SIG-M5 treated with dmso at 0.1 percent for 504 hours (cell line): Measurements from ENCODE around the gene VAT1.

ENCODE experiments used
- DNase-seq: peaks from one replicate; lab custom pipeline; 2025; ENCODE audit not compliant: unreplicated experiment; lab: John Stamatoyannopoulos, UW

The VAT1 gene

GRCh38 chr17:43027091-43028032 is 5.2 kb upstream of the VAT1 start:
- no peak for DNase-seq

- no peak for DNase-seq
Observed at GRCh38 chr17:43026595-43026994, 4.4 kb upstream of the VAT1 start.

GRCh38 chr17:43025766-43026537 is 3.8 kb upstream of the VAT1 start:
- DNase-seq = no peak

- no peak for DNase-seq
Observed at GRCh38 chr17:43025290-43025657, 3.1 kb upstream of the VAT1 start.

- peak; percentile 96 for DNase-seq
Observed at GRCh38 chr17:43024407-43025289, 2.5 kb upstream of the VAT1 start, which contains the start of gene RND2. Gene RND2 (plus strand): TSS chr17:43025231. CDS start chr17:43025348, 117 bp downstream.

- peak; percentile 57 for DNase-seq
Observed at GRCh38 chr17:43020789-43021740, 1.1 kb downstream of the VAT1 start.

- no peak for DNase-seq
Observed at GRCh38 chr17:43020030-43020621, 2.1 kb downstream of the VAT1 start.

GRCh38 chr17:43019418-43019817 is 2.8 kb downstream of the VAT1 start:
- peak; percentile 76 for DNase-seq

- DNase-seq = peak; percentile 95
Observed at GRCh38 chr17:43018932-43019331, 3.3 kb downstream of the VAT1 start.

GRCh38 chr17:43018008-43018853 is 4.0 kb downstream of the VAT1 start:
- no peak for DNase-seq

GRCh38 chr17:43016216-43016615 is 6.0 kb downstream of the VAT1 start:
- no peak for DNase-seq

GRCh38 chr17:43015579-43015978 is 6.6 kb downstream of the VAT1 start:
- no peak for DNase-seq

- DNase-seq = no peak
Observed at GRCh38 chr17:43014649-43015542, 7.3 kb downstream of the VAT1 start.

GRCh38 chr17:43014020-43014648 is 8.1 kb downstream of the VAT1 start:
- no peak for DNase-seq

- no peak for DNase-seq
Observed at GRCh38 chr17:43013296-43013695, 8.9 kb downstream of the VAT1 start.

- DNase-seq = no peak
Observed at GRCh38 chr17:43011728-43012472, 10.3 kb downstream of the VAT1 start.
